Head of caudate nucleus (tissue), 42 donors: Measurements from ENCODE around the gene RSPO1.

Experiments
- DNase-seq, 42 donors: peaks; one replicate each; pipeline versions ENCODE4 v3.0.0 to v3.0.0-alpha.2; 2020 to 2021; ENCODE audit warnings: mixed read lengths in 7 of 42
- intact Hi-C: fragments of 100-400 bp; cut with DNase I; formaldehyde crosslinking; loops from one replicate; pipeline ENCODE4 v1.15.0; 2022

The RSPO1 gene

DNA sequence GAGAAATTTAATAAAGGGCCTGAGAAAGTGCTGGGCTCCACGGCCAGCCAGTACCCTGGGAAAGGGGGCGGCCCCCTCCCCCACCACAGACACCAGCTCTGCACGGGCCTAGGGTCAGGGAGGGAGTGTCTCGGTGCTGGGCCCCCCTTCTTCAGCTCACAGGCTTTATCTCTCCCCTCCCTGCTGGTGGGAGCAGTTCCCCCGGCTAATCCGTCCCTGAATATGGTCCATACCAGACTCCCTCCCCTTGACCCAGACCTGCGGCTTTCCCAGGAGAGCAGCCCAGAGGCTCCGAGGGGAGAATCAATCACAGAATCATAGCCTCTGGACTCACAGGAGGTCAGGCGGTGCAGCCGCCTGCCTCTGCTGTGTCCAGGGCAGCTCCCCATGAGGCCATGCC is 26.0 kb upstream of the RSPO1 start:
- intact Hi-C loops, result no loop called here
- DNase-seq, result no peak

DNA sequence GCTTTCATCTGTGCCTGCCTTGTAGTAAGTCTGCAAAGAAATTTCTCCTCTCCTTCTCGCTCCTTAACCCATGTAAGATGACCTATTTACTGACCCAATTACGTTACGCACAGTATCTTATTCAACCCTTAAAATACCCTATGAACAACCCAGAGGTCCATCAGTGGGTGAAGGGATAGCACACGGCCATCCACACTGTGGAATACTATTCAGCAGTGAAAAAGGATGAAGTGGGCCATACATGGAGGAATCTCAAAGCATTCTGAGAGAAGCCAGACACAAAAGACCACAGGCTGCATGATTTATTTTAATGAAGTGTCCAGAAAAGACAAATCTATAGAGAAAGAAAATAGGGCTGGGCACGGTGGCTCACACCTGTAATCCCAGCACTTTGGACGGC is 23.8 kb upstream of the RSPO1 start:
- no peak for DNase-seq
- intact Hi-C loops, result no loop called here

DNA sequence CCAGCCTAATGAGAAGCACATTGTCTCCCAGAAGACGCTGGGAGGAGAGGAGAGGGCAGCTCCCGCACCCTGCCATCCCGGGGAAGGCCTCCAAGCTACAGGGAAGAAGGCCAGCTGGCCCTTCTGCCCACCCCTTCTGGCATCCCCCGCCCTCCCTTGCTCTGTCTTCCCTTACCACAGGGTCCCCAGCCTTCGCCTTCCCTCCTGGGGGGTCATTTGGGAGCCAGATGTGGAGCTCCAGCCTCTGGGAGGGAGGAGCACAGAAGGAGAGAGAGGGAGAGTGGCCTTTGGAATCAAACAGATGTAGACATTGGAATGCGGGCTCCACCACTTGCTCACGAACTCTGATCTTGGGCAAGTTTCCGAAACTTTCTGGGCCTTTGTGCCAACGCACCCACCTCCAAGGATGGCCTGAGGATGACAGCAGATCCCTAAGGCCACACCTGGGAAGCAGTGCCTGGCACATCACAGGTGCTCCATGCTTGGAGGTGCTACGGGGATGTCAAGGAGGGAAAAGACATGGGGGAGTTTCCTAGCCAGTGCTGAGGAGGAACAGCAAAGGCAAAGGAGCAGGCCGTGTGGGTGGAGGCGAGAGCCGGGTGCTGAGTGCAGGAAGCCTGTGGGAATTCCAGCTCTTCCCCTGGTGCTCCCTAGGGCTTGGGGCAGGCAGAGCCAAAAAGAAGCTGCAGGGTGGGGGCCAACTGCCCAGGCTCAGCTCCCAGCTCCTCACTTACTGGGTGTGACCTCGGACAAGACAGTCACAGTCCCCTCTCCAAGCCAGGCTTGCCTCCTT is 23.1 kb upstream of the RSPO1 start:
- DNase-seq, result no peak
- intact Hi-C loops, result no loop called here

DNA sequence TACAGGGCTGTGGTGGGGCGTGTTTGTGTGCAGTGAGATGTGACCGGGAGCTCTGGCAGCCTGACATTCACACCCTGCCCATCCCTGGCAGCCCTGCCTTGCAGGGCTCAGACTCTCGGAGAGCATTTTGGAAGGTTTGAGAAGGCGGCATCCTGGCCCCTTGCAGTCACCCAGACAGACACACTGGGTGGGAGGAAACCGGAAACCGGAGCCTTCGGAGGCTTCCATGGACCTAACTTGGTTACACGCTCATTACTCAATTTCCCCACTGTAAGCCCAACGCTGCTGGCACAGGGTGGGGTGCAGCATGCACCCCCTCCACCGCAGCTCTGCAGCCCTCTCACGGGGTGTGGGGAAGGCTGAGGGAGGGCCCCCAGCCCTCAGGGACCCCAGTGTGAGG is 22.2 kb upstream of the RSPO1 start:
- no peak for DNase-seq
- intact Hi-C loops, result no loop called here

DNA sequence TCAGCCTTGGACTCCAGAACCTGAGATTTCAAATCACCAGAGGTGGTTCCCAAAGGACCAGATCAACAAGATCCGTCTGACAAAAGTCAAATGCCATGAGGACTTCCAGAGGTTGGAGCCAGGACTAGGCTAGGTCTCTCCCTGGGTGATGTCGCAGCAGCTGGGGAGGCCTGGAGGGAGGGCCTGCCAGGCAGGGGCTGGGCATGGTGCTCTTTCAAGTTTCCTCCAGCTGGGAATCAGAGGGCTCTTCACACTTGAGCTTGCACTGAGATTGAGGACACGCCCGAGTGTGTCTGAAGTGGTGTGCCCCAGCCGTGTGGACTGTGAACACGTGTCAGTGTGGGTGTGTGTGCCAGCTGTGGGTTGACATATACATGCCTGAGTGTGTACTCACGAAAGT is 21.3 kb upstream of the RSPO1 start:
- no peak for DNase-seq
- intact Hi-C loops, result no loop called here

DNA sequence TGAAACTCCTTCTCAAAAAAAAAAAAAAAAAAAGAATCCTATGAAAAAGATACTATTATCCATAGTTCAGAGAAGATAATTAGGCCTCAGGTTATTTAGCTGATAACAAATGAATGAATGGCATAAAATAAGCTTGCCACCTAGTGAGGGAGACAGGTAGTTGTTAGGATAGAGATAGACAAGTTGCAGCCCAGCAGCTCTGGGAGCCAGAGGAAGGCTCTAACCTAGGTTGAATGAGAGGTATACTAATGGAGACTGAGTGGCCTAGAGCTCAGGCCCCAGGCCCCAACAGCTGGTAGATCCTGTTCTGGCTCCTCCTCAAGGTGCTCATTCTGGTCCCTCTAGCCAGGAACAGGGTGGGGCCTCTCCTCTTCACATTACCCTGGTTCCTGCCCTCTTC is 20.6 kb upstream of the RSPO1 start:
- intact Hi-C loops, result no loop called here
- no peak for DNase-seq

DNA sequence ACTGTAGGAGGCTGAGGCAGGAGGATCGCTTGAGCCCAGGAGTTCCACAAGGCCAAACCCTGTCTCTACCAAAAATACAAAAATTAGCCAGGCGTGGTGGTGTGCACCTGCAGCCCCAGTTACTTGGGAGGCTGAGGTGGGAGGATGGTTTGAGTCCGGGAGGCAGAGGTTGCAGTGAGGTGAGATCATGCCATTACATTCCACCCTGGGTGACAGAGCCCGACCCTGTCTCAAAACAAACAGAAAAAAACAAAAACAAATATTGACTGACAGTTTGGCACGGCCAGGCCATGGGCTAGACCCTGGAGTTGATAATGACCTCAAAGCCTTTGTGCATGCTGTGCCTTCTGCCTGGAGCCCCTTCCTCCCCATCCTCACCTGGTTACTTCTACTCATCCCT is 19.2 kb upstream of the RSPO1 start:
- no peak for DNase-seq
- intact Hi-C loops, result no loop called here

DNA sequence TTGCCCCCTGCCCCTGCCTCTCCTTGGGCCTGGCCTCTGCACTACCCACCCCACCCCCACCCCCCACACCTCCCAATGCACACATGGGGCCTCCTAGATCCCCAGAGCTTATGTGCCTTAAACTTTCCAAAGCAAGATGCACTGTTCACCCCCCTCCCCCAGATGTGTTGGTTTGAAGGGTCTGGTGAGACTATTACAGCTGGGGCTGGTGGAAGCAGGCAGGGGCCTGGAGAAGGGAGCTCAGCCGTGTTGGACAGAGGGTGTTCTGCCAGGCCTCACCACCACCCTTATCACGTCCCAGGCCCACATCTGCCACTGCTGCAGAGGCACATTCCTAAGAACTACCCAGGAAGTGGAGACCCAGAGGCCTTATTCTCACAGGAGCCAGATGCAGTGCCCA is 18.3 kb upstream of the RSPO1 start:
- DNase-seq, result no peak
- intact Hi-C loops, result no loop called here

DNA sequence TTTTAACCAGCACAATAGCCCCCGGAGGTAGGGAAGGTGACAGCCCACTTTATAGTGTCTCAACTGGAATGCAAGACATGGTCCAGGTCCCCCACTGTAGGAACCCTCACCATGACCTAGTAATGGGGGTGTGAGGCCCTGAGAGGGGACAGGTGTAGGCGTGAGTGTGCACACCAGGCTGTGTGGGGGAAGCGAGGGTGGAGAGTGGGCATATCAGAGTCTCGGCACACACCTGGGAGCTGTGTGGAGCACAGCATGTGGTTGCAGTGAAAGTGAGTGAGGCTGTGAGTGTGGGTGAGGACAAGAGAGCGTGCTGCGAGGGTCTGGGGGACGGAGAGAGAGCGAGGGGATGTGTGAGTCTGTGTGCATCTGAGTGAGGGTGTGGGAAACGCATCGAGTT is 17.1 kb upstream of the RSPO1 start:
- DNase-seq, result peak in 2 of 42 donors; percentile 8 to 13
- intact Hi-C loops, result no loop called here

DNA sequence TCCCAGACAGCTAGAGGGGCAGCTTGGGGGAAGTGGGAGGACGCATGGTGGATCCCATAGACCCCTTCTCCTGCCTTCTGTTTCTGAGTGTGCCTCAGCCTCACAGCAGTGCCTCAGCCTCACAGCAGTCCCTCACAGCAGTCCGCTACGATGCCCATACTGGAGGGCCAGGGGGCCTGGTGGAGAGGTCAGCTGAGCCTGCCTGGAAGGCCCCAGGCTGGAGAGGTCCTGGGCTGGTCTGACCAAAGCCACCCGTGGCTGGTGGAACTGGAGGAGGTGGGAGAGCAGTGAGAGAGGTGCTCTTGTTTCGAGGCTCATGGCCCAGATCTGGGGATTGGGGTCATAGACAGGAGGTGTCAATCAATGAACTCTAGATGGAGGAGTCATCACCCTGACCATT is 16.0 kb upstream of the RSPO1 start:
- no peak for DNase-seq

DNA sequence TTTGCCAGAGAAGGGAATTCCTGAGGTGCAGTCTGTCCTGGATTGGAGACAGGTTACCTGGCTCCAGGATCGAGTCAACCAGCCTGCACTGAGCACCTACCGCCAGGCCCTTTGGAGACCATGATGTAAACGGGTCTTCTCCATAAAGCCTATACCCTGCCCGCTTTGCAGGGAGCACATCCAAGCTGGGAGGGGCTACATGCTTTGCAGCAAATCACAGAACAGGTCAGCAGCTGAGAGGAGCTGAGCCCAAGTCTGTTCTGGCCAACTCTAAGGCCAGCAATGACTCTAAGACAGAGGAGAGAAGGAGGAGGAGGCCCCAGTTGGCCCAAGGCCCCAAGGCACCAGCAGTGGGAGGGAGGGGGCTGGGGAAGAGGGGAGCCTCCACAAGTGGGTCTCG is 15.5 kb upstream of the RSPO1 start:
- DNase-seq, result no peak
- intact Hi-C loops, result no loop called here

More for the DNA sequence above, 16.0 kb upstream of the RSPO1 start:
- intact Hi-C loops, result no loop called here

DNA sequence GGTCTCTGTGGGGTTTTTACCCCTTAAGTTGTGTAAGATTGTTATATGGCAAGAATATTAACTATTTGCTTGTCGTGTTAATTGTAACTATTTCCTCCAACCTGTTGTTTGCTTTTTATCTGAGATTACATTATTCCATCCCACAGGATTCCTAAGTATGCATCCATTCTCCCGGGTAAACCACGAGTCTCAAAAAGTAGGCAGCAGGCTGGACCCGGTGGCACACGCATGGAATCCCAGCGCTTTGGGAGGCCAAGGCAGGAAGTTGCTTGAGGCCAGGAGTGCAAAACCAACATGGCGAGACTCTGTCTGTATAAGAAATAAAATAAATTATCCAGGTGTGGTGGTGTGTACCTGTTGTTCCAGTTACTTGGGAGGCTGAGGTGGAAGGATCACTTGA is 12.6 kb upstream of the RSPO1 start:
- DNase-seq, result no peak

DNA sequence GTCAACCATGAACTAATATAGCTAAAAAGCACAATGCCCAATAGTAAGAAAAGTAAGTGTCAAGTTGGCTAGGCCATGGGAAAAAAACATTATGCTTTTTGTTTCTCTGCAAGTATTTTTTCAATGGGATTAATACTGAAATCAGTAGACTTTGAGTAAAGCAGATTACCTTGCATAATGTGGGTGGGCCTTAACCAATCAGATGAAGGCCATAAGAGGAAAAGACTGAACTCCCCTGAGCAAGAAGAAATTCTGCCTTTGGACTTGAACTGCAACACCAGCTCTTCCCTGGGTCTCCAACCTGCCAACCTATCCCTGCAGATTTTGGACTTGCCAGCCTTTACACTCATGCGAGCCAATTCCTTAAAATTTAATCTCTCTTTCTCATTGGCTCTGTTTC is 6.4 kb upstream of the RSPO1 start:
- intact Hi-C loops, result no loop called here
- no peak for DNase-seq

More for the DNA sequence above, 12.6 kb upstream of the RSPO1 start:
- intact Hi-C loops, result no loop called here

DNA sequence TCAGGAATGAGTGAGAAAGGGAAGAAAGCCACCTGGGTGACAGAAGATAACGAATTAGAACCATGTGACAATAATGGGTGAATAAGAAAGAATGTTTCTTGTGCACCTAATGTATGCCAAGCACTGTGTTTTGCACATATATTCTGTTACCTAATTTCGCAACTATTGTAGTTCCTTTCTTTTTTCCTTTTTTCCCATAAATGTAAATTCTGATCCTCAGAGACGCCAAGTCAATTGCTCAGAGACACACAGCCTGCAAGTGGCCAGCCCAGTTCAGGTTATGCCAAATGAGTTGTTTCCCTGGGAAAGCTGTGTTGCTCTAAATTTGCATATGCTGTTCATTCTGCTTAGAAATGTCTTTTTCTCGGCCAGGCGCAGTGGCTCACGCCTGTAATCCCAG is 1.7 kb upstream of the RSPO1 start:
- no peak for DNase-seq
- intact Hi-C loops, result no loop called here

DNA sequence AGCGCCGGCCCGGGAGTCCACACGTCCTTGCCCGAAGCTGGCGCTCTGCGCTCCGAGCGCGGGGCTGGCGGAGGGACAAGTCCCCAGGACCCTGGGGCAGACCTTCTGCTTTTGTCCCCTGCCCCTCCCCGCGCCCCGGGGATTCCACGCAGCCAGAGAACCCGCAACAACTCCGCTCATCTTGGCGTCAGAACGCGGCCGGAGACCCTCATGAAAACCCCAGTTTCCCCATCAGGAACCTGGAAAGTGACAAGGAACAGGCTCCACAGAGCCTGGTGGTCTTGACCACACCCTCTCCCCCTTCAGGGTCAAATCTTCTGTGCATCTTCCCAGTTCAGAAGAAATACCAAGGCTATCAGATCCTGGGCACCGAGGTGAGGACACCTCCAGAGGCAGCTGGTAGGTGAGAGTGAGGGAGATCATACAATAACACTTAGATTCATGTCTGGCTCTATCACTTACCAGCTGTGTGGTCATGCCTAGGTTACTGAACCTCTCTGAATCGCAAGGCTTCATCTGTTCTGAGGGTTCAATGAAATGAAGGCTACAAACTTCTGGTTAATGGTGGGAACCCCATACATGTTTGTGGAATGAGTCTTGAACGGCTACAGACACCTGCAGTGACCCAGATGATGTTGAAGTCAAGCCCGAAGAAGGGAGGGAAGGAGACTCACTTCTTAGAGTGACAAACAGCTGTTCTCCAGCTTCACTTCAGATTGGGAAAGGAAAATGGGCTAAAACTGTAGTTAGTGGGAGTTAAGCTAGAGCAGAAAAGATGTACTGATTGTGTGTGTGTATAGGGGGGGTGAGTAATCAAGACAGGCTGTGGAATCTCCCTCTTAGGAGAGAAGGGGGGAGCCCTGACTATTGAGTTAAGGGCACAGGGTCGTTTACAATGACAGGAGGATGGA is 555 bp upstream of the RSPO1 start:
- intact Hi-C loops, result no loop called here
- DNase-seq, result no peak

DNA sequence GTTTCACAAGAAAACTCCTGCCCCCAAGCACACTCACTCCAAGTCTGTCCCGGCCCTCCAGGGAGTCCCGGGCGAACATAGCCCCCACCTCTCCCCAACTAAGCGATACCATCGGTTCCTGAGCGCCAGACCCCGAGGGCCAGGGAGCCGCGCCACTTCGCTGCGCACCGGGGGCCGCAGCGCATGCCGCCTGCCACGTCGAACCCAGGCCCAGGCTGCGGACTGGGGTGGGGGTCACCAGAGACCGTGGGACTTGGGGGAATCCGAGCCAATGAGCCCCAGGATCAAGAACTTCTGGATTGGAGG is 801 bp downstream of the RSPO1 start:
- DNase-seq, result no peak
- intact Hi-C loops, result no loop called here

DNA sequence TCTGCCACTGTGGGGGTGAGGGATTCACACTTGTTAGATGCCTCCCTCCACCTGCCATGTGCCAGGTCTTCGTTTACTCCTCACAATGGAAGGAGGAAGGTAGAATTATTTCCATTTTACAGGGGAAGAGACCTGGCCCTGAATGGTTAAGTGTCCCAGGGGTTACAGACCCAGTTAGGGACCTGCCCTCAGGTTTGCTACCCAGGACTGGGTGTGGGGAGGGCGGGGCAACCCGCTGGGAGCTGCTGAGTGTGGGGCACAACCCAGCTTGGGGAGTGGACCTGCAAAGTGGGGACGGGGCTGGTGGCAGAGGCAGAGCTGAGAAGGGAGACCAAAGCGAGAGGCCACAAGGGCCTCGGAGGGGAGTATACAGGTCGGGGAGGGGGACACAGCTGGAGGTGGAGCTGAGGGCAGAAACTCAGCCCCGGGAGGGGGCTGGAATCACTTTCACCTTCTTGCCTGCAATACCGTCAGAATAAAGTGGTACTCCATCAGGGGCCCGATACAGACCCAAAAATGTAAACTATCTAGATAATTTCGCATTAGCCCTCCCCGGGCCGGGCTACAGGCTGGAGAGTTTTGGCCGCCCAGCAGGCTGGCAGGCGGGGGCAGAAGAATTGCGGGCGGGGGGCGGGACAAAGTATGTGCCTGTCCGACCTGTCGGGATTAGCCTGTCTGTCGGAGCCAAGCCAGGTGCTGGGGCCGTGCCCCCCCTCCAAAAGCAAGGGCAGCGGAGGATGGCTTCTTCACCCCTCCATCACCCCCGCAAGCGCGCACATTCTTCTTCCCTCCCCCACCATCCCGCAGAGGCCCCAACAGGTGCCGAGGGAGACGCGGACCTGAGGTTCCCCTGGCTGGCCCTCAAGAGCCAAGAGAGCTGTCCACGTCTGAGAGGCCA is 1.4 kb downstream of the RSPO1 start:
- intact Hi-C loops, result no loop called here
- DNase-seq, result no peak

DNA sequence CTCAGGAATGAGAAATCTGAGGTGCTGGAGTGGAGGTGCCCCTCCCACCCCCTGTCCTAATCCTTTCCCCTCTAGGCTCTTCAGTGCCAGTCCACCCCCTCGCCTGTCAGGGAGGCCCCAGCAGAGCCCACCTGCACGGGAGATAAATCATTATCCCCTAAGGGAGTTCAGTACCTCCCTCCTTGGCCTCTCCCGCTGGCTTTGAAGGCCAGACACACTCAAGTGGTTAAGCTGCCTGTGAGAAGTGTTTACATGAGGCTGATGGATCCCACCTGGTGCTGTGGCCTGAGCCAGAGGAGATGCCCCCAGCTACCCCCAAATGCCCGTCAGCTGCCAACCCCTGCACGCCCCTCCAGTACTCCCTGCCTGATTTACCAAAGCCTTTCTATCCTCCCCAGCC is 3.7 kb downstream of the RSPO1 start:
- no peak for DNase-seq

DNA sequence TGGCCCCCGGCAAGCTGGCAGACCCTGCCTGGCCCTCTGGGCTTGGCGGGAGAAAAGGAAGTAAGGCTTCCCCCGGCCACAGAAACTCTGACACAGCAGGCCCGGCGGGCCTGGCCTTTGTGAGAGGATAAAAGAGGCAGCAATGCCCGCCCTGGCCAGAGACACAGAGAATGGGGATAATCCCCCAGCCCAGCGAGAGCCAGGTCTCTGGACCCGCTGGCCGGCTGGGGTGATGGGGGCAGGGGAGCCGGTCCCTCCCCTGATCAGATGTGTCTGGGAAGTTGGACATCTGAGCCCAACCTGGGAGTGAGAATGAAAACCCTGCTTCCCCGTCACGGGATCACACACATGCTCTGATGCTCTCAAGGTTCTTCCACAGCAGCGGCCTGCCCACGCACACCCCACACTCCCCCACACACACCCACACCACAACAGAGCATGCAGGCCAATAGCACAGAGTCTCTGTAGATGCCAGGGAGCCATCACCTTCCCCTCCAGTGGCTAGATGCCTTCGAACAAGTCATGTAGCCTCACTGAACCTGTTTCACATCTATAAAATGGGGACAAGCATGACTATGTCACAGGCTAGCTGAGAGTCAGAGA is 4.2 kb downstream of the RSPO1 start:
- no peak for DNase-seq
- intact Hi-C loops, result no loop called here

More for the DNA sequence above, 3.7 kb downstream of the RSPO1 start:
- intact Hi-C loops, result no loop called here
